Hepatocyte (in vitro differentiated cells): ENCODE data around the gene CAB39L.

Source experiments
- EZH2 ChIP-seq: fragments of 200-600 bp; sonication (generic); IDR thresholded peaks from 2 replicates; pipeline ENCODE4 v1.6.1; 2016; ENCODE audit warnings: antibody characterized with exemption, mild to moderate bottlenecking, borderline replicate concordance
- EZH2phosphoT487 ChIP-seq: fragments of 200-600 bp; sonication (generic); IDR thresholded peaks from one replicate; pipeline ENCODE4 v1.6.1; 2018; ENCODE audit warnings: antibody characterized with exemption, mild to moderate bottlenecking, low read depth, moderate library complexity; ENCODE audit not compliant: unreplicated experiment, severe bottlenecking
- TF ChIP-seq, protein P1 (sequence below): fragments of 200-600 bp; sonication (generic); IDR thresholded peaks from 2 replicates; pipeline ENCODE4 v1.5.1; 2016; ENCODE audit warnings: antibody characterized with exemption, mild to moderate bottlenecking; ENCODE audit not compliant: poor library complexity

DNA sequence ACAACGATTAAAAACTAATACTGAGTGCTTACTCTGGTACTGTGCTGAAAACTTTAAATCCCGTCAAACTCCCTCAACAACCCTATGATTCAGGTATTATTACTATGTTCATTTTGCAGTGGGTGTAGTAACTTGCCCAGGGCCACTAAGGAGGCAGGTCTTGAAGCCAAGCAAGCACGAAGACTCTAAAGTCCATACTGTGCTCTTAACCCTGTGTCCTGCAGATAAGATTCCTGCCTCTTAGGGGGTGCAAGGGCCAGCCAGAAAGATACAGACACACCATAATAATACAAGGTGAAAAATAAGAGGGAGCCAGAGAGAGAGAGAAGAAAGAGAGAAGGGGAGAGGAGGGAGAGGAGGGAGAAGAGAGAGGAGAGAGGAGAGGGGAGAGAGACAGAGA, 100.6 kb downstream of the CAB39L start:
- TF ChIP-seq EZH2, result no peak
- TF ChIP-seq, protein P1, sequence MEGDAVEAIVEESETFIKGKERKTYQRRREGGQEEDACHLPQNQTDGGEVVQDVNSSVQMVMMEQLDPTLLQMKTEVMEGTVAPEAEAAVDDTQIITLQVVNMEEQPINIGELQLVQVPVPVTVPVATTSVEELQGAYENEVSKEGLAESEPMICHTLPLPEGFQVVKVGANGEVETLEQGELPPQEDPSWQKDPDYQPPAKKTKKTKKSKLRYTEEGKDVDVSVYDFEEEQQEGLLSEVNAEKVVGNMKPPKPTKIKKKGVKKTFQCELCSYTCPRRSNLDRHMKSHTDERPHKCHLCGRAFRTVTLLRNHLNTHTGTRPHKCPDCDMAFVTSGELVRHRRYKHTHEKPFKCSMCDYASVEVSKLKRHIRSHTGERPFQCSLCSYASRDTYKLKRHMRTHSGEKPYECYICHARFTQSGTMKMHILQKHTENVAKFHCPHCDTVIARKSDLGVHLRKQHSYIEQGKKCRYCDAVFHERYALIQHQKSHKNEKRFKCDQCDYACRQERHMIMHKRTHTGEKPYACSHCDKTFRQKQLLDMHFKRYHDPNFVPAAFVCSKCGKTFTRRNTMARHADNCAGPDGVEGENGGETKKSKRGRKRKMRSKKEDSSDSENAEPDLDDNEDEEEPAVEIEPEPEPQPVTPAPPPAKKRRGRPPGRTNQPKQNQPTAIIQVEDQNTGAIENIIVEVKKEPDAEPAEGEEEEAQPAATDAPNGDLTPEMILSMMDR, result no peak
- TF ChIP-seq EZH2phosphoT487, result no peak
